Activated CD8-positive, alpha-beta memory T cell treated with anti-CD3 and anti-CD28 coated beads for 24 hours (primary cell): ENCODE data around the gene PLEKHH1.

Source experiments
- DNase-seq: peaks from one replicate; pipeline ENCODE4 v3.0.0-alpha.2; 2020

PLEKHH1 gene

GRCh38 chr14:67512463-67513310, 20.4 kb upstream of the PLEKHH1 start:
- DNase-seq = no peak

- no peak for DNase-seq
Measured at GRCh38 chr14:67513631-67514108, 19.4 kb upstream of the PLEKHH1 start.

GRCh38 chr14:67514203-67514607, 18.9 kb upstream of the PLEKHH1 start:
- DNase-seq = peak; percentile 64

GRCh38 chr14:67514650-67515385, 18.3 kb upstream of the PLEKHH1 start:
- DNase-seq = peak; percentile 75

- peak; percentile 80 for DNase-seq
Measured at GRCh38 chr14:67515386-67516079, 17.6 kb upstream of the PLEKHH1 start.

GRCh38 chr14:67516676-67517075, 16.4 kb upstream of the PLEKHH1 start:
- DNase-seq = no peak

GRCh38 chr14:67517083-67517482, 16.0 kb upstream of the PLEKHH1 start:
- no peak for DNase-seq

- DNase-seq = no peak
Measured at GRCh38 chr14:67519406-67519805, 13.7 kb upstream of the PLEKHH1 start.

- no peak for DNase-seq
Measured at GRCh38 chr14:67520482-67520881, 12.6 kb upstream of the PLEKHH1 start.

- DNase-seq = no peak
Measured at GRCh38 chr14:67522270-67522669, 10.8 kb upstream of the PLEKHH1 start.

GRCh38 chr14:67523764-67524633, 9.1 kb upstream of the PLEKHH1 start:
- DNase-seq = no peak

- DNase-seq = no peak
Measured at GRCh38 chr14:67524634-67524963, 8.5 kb upstream of the PLEKHH1 start.

- DNase-seq = no peak
Measured at GRCh38 chr14:67525389-67525788, 7.7 kb upstream of the PLEKHH1 start.

- DNase-seq = no peak
Measured at GRCh38 chr14:67526181-67526580, 6.9 kb upstream of the PLEKHH1 start.

- no peak for DNase-seq
Measured at GRCh38 chr14:67526676-67527459, 6.2 kb upstream of the PLEKHH1 start.

- DNase-seq = no peak
Measured at GRCh38 chr14:67527756-67528155, 5.3 kb upstream of the PLEKHH1 start.

GRCh38 chr14:67528276-67528675, 4.8 kb upstream of the PLEKHH1 start:
- no peak for DNase-seq

GRCh38 chr14:67529947-67530935, 2.8 kb upstream of the PLEKHH1 start:
- no peak for DNase-seq

- no peak for DNase-seq
Measured at GRCh38 chr14:67532606-67532997, 488 bp upstream of the PLEKHH1 start.

- no peak for DNase-seq
Measured at GRCh38 chr14:67533754-67534085, 630 bp downstream of the PLEKHH1 start.

GRCh38 chr14:67536087-67536486, 3.0 kb downstream of the PLEKHH1 start:
- no peak for DNase-seq
